H1 (cell line): ENCODE data around the gene LYPD4. TPM values are rescaled to one million over a fixed set of nuclear protein-coding genes. Genes with fewer than 3 reads are reported as not detected.

Source experiments
- KDM4A ChIP-seq: IDR thresholded peaks from one replicate; pipeline ENCODE4 v1.7.1; 2012; ENCODE audit warnings: low read depth, mild to moderate bottlenecking, moderate library complexity, low read length, inconsistent platforms; ENCODE audit not compliant: severe bottlenecking
- RXRA ChIP-seq: IDR thresholded peaks from 2 replicates; pipeline ENCODE4 v1.6.1; 2011; ENCODE audit warnings: low read depth, mild to moderate bottlenecking, low read length, moderate library complexity; ENCODE audit not compliant: insufficient read depth
- SRF ChIP-seq: IDR thresholded peaks from 2 replicates; pipeline ENCODE4 v1.6.1; 2011; ENCODE audit warnings: mild to moderate bottlenecking, low read depth, low read length, moderate library complexity
- polyA plus RNA-seq, 7 experiments: library from polyadenylated mRNA; depleted of rRNA in 3 of 7; stranded (reverse) in 5 of 7; unstranded in 2 of 7; fragments of >200 nt in 5 of 7; fragments of 200-250 nt in 2 of 7; gene quantifications; 1 replicate in 5 of 7; 2 replicates in 1 of 7; 4 replicates in 1 of 7; pipeline versions ENCODE4 v1.2.1 to v1.2.3, GENCODE V29; 2011 to 2013; ENCODE audit warnings: missing spikeins in 2 of 7, mixed read lengths in 2 of 7
- total RNA-seq: library from RNA; stranded (reverse); fragmentation: NEBNext Ultra II Directional; extraction: Animal tissue kit (Norgen Biotek cat#: 25700); gene quantifications from 2 replicates; pipeline ENCODE4 v1.2.1, GENCODE V29; 2021
- TF ChIP-seq, protein P1 (sequence below): fragments of 300-600 bp; sonication (generic); IDR thresholded peaks from 2 replicates; pipeline ENCODE4 v1.7.1; 2012; ENCODE audit warnings: low read length, moderate library complexity, mild to moderate bottlenecking, inconsistent platforms; ENCODE audit not compliant: insufficient replicate concordance

Gene LYPD4
- total and polyA plus RNA-seq, 2 of the 8 experiments (the other 6 are each of a cell fraction or from before 2014, with no cell fraction given): 0.06 TPM; not detected in 1

DNA sequence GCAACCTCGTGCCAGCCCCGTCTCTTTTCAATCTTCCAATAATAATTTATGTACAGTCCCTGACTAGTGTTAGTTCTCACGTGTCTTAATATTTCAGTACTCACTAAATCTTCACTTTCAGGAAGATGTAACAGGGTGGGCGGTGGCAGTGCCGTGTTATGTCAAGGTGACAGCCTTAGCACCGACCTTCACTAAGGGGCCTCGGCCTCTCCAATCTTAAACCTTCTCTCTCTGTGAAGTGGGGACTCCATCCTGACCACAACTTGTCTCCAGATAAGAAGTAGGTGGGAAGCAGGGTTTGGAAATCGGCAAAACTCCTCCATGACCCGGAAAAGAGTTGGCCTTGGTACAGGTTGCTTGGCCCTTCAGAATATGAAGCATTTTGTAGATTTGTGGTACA lies 17.4 kb upstream of the LYPD4 start (continued):
- TF ChIP-seq SRF (no peak), KDM4A (no peak), RXRA (no peak)
- TF ChIP-seq, protein P1, sequence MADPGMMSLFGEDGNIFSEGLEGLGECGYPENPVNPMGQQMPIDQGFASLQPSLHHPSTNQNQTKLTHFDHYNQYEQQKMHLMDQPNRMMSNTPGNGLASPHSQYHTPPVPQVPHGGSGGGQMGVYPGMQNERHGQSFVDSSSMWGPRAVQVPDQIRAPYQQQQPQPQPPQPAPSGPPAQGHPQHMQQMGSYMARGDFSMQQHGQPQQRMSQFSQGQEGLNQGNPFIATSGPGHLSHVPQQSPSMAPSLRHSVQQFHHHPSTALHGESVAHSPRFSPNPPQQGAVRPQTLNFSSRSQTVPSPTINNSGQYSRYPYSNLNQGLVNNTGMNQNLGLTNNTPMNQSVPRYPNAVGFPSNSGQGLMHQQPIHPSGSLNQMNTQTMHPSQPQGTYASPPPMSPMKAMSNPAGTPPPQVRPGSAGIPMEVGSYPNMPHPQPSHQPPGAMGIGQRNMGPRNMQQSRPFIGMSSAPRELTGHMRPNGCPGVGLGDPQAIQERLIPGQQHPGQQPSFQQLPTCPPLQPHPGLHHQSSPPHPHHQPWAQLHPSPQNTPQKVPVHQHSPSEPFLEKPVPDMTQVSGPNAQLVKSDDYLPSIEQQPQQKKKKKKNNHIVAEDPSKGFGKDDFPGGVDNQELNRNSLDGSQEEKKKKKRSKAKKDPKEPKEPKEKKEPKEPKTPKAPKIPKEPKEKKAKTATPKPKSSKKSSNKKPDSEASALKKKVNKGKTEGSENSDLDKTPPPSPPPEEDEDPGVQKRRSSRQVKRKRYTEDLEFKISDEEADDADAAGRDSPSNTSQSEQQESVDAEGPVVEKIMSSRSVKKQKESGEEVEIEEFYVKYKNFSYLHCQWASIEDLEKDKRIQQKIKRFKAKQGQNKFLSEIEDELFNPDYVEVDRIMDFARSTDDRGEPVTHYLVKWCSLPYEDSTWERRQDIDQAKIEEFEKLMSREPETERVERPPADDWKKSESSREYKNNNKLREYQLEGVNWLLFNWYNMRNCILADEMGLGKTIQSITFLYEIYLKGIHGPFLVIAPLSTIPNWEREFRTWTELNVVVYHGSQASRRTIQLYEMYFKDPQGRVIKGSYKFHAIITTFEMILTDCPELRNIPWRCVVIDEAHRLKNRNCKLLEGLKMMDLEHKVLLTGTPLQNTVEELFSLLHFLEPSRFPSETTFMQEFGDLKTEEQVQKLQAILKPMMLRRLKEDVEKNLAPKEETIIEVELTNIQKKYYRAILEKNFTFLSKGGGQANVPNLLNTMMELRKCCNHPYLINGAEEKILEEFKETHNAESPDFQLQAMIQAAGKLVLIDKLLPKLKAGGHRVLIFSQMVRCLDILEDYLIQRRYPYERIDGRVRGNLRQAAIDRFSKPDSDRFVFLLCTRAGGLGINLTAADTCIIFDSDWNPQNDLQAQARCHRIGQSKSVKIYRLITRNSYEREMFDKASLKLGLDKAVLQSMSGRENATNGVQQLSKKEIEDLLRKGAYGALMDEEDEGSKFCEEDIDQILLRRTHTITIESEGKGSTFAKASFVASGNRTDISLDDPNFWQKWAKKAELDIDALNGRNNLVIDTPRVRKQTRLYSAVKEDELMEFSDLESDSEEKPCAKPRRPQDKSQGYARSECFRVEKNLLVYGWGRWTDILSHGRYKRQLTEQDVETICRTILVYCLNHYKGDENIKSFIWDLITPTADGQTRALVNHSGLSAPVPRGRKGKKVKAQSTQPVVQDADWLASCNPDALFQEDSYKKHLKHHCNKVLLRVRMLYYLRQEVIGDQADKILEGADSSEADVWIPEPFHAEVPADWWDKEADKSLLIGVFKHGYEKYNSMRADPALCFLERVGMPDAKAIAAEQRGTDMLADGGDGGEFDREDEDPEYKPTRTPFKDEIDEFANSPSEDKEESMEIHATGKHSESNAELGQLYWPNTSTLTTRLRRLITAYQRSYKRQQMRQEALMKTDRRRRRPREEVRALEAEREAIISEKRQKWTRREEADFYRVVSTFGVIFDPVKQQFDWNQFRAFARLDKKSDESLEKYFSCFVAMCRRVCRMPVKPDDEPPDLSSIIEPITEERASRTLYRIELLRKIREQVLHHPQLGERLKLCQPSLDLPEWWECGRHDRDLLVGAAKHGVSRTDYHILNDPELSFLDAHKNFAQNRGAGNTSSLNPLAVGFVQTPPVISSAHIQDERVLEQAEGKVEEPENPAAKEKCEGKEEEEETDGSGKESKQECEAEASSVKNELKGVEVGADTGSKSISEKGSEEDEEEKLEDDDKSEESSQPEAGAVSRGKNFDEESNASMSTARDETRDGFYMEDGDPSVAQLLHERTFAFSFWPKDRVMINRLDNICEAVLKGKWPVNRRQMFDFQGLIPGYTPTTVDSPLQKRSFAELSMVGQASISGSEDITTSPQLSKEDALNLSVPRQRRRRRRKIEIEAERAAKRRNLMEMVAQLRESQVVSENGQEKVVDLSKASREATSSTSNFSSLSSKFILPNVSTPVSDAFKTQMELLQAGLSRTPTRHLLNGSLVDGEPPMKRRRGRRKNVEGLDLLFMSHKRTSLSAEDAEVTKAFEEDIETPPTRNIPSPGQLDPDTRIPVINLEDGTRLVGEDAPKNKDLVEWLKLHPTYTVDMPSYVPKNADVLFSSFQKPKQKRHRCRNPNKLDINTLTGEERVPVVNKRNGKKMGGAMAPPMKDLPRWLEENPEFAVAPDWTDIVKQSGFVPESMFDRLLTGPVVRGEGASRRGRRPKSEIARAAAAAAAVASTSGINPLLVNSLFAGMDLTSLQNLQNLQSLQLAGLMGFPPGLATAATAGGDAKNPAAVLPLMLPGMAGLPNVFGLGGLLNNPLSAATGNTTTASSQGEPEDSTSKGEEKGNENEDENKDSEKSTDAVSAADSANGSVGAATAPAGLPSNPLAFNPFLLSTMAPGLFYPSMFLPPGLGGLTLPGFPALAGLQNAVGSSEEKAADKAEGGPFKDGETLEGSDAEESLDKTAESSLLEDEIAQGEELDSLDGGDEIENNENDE: no peak
